Subcutaneous abdominal adipose tissue (tissue), 5 donors: ENCODE data around the gene PPIL4.

Source experiments
- H3K27ac ChIP-seq: one replicate; pipeline ENCODE4 v1.7.0; 2013; ENCODE audit warnings: low read depth, mild to moderate bottlenecking, inconsistent platforms, low read length, moderate library complexity
- H3K27me3 ChIP-seq, 5 donors: one replicate each; pipeline ENCODE4 v1.7.0; 2013; ENCODE audit warnings: low read length in 5 of 5, inconsistent platforms in 1 of 5; ENCODE audit not compliant: control insufficient read depth in 5 of 5, insufficient read depth in 4 of 5
- H3K36me3 ChIP-seq, 5 donors: one replicate each; pipeline ENCODE4 v1.7.0; 2013; ENCODE audit warnings: low read length in 5 of 5; ENCODE audit not compliant: control insufficient read depth in 5 of 5, insufficient read depth in 5 of 5
- H3K4me1 ChIP-seq, 5 donors: one replicate each; pipeline ENCODE4 v1.7.0; 2013; ENCODE audit warnings: low read length in 5 of 5, mild to moderate bottlenecking in 3 of 5, moderate library complexity in 1 of 5; ENCODE audit not compliant: control insufficient read depth in 5 of 5, insufficient read depth in 5 of 5
- H3K4me3 ChIP-seq, 5 donors: one replicate each; pipeline ENCODE4 v1.7.0; 2013; ENCODE audit warnings: low read length in 5 of 5, low read depth in 1 of 5
- H3K9ac ChIP-seq, 5 donors: one replicate each; pipeline ENCODE4 v1.7.0; 2013; ENCODE audit warnings: low read length in 5 of 5, mild to moderate bottlenecking in 4 of 5, moderate library complexity in 3 of 5
- H3K9me3 ChIP-seq, 5 donors: one replicate each; pipeline ENCODE4 v1.7.0; 2013; ENCODE audit warnings: low read length in 5 of 5; ENCODE audit not compliant: control insufficient read depth in 5 of 5
- donor health status: healthy.
- donor health status: healthy.
- donor health status: healthy.
- donor health status: healthy.
- donor health status: healthy.

PPIL4 gene, protein sequence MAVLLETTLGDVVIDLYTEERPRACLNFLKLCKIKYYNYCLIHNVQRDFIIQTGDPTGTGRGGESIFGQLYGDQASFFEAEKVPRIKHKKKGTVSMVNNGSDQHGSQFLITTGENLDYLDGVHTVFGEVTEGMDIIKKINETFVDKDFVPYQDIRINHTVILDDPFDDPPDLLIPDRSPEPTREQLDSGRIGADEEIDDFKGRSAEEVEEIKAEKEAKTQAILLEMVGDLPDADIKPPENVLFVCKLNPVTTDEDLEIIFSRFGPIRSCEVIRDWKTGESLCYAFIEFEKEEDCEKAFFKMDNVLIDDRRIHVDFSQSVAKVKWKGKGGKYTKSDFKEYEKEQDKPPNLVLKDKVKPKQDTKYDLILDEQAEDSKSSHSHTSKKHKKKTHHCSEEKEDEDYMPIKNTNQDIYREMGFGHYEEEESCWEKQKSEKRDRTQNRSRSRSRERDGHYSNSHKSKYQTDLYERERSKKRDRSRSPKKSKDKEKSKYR

DNA sequence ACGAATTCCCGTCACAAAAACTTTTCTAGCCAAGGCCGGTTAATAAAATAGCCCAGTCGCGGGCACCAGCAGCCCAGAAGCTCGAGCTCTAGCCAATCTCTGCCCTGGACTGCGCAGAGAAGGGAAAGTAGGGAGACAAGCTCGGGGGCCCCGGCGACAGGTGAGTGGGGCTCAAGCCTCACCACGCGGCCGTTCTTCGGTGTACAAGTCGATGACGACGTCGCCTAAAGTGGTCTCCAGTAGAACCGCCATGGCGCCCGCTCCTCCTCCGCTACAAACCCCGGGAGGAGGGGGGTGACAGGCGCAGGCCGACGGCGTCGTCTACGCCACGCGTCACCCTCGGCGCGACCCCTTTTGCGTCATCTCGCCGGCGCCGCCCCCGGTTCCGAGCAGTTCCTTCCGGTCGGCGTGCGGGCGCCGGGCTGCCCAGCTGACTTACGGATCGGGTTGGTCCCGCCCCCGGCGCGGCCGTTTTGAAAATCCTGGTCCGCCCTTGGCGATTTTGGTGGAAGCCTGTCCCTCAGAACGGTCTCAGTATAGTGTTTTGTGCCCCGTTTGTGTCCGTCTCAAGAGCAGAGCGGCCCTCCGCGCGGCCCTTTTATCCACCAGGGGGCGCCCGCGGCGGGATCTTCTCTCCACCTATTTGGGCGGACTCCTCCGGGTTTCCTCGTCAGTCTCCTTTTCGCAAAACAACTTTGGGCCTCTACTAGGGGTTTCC, at the start of gene PPIL4:
TSS of gene PPIL4 (minus strand) at position 290 of the 718 bp plus-strand sequence. CDS start at position 252, 38 bp downstream.
- H3K27me3 ChIP-seq: no peaks in the 10 kb centered on the region
- H3K4me3 ChIP-seq: peak within 1 kb of the TSS; percentile 78 to 100 (median 97)
- H3K4me1 ChIP-seq: peaks cover 0 to 24% (median 22%) of the 10 kb centered on the region in 5 donors
- peaks cover 0 to under 1% (median under 1%) of the 10 kb centered on the region in 5 donors for H3K36me3 ChIP-seq
- peak within 1 kb of the TSS; percentile 98 for H3K27ac ChIP-seq
- peak within 1 kb of the TSS; percentile 95 to 100 (median 97) for H3K9ac ChIP-seq
- H3K9me3 ChIP-seq: no peaks in the 10 kb centered on the region

DNA sequence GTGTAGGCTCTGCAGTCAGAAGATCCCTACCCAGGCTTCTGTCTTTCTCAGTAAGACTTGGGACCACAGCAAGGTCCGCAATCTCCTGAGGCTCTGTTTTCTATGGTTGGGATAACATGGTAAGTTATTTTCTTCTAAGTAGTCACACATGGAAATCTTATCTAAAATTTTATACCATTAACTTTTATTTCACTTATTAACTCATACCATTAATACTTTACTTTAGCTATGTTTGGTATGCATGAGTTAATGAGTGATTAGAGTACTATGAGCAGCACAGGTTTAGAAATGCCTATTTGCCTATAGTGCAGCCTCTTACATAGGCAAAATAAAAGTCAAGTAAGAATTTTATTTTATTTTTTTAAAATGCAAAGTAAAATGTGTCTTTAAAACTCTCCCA, 47.6 kb upstream of the PPIL4 start:
- Histone ChIP-seq H3K4me3 (no peak overlapping the region), H3K9me3 (no peaks in the 10 kb centered on the region), H3K27me3 (no peaks in the 10 kb centered on the region), H3K4me1 (no peaks in the 10 kb centered on the region), H3K36me3 (peaks cover 44 to 77% (median 55%) of the 10 kb centered on the region in 5 donors), H3K27ac (no peak overlapping the region), H3K9ac (no peak overlapping the region)

- no peaks in the 10 kb centered on the region for H3K4me1 ChIP-seq
- no peak overlapping the region for H3K27ac ChIP-seq
- no peaks in the 10 kb centered on the region for H3K9me3 ChIP-seq
- H3K4me3 ChIP-seq: no peak overlapping the region
- no peak overlapping the region for H3K9ac ChIP-seq
- H3K36me3 ChIP-seq: peaks cover 43 to 74% (median 53%) of the 10 kb centered on the region in 5 donors
- no peaks in the 10 kb centered on the region for H3K27me3 ChIP-seq
These were observed 47.1 kb upstream of the PPIL4 start for GRCh38 chr6:149592983-149593382.

GRCh38 chr6:149586149-149586548, 40.3 kb upstream of the PPIL4 start:
- peaks cover 18 to 58% (median 34%) of the 10 kb centered on the region in 5 donors for H3K36me3 ChIP-seq
- no peaks in the 10 kb centered on the region for H3K9me3 ChIP-seq
- no peak overlapping the region for H3K27ac ChIP-seq
- H3K4me1 ChIP-seq: no peaks in the 10 kb centered on the region
- no peaks in the 10 kb centered on the region for H3K27me3 ChIP-seq
- H3K9ac ChIP-seq: no peak overlapping the region
- H3K4me3 ChIP-seq: no peak overlapping the region

- H3K36me3 ChIP-seq: peaks cover 27 to 50% (median 42%) of the 10 kb centered on the region in 5 donors
- H3K27me3 ChIP-seq: no peaks in the 10 kb centered on the region
- H3K27ac ChIP-seq: no peak overlapping the region
- H3K4me3 ChIP-seq: no peak overlapping the region
- H3K4me1 ChIP-seq: no peaks in the 10 kb centered on the region
- no peak overlapping the region for H3K9ac ChIP-seq
- no peaks in the 10 kb centered on the region for H3K9me3 ChIP-seq
These were observed 35.5 kb upstream of the PPIL4 start for GRCh38 chr6:149581349-149581748.

DNA sequence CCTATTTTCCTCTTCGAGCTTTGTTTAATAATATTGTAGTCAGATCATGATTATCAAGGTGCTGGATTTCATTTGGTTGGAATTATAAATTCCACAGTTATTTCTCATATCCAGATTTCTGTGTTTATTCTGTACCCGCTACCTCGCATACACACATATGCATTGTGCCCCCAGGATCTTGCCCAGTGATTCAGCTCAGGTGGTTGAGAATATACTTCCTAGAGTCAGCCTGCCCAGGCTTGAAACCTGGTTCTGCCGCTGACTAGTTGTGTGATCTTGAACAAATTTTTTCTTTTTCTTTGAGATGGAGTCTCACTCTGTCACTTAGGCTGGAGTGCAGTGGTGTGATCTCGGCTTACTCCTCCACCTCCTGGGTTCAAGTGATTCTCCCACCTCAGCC, 35.0 kb upstream of the PPIL4 start:
- H3K27ac ChIP-seq: no peak overlapping the region
- no peak overlapping the region for H3K9ac ChIP-seq
- peaks cover 29 to 50% (median 42%) of the 10 kb centered on the region in 5 donors for H3K36me3 ChIP-seq
- no peaks in the 10 kb centered on the region for H3K27me3 ChIP-seq
- no peaks in the 10 kb centered on the region for H3K9me3 ChIP-seq
- H3K4me3 ChIP-seq: no peak overlapping the region
- no peaks in the 10 kb centered on the region for H3K4me1 ChIP-seq

DNA sequence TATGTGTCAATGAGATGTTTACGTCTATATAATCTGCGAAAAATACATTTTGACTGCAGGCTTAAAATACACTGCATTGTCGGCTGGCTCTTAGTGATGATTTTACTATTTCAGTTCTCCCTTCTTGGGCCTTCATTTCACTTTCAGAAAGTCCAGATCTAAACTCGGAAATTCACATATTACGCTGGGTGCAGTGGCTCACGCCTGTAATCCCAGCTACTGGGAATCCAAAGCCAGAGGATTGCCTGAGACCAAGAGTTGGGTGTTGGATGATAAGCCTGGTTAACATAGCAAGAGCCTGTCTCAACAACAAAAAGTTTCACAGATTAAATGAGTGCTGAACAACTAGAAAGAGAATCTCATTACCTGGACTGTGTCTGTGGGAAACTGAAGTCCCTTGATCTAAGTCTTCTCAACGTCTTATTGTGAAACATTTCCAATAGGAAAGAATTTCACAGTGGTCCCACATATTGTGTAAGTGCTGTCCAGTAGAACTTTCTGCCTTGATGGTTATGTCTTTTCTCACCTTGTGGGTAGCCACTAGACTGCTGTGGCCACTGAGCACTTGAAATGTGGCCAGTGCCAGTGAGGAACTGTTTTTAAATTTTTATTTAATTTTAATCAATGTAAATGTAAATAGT, 22.2 kb upstream of the PPIL4 start:
- H3K27me3 ChIP-seq: no peaks in the 10 kb centered on the region
- H3K36me3 ChIP-seq: no peaks in the 10 kb centered on the region
- H3K27ac ChIP-seq: no peak overlapping the region
- no peak overlapping the region for H3K4me3 ChIP-seq
- H3K9ac ChIP-seq: no peak overlapping the region
- peaks cover 0 to 15% (median 11%) of the 10 kb centered on the region in 5 donors for H3K4me1 ChIP-seq
- no peaks in the 10 kb centered on the region for H3K9me3 ChIP-seq

GRCh38 chr6:149567194-149567586, 21.3 kb upstream of the PPIL4 start:
- H3K27ac ChIP-seq: no peak overlapping the region
- H3K4me1 ChIP-seq: peaks cover 0 to 15% (median 11%) of the 10 kb centered on the region in 5 donors
- H3K9me3 ChIP-seq: no peaks in the 10 kb centered on the region
- peak overlapping the region; percentile 60 to 93 (median 92) for H3K4me3 ChIP-seq
- no peaks in the 10 kb centered on the region for H3K36me3 ChIP-seq
- no peaks in the 10 kb centered on the region for H3K27me3 ChIP-seq
- peak overlapping the region in 4 of 5 donors; percentile 85 to 93 (median 90) for H3K9ac ChIP-seq

DNA sequence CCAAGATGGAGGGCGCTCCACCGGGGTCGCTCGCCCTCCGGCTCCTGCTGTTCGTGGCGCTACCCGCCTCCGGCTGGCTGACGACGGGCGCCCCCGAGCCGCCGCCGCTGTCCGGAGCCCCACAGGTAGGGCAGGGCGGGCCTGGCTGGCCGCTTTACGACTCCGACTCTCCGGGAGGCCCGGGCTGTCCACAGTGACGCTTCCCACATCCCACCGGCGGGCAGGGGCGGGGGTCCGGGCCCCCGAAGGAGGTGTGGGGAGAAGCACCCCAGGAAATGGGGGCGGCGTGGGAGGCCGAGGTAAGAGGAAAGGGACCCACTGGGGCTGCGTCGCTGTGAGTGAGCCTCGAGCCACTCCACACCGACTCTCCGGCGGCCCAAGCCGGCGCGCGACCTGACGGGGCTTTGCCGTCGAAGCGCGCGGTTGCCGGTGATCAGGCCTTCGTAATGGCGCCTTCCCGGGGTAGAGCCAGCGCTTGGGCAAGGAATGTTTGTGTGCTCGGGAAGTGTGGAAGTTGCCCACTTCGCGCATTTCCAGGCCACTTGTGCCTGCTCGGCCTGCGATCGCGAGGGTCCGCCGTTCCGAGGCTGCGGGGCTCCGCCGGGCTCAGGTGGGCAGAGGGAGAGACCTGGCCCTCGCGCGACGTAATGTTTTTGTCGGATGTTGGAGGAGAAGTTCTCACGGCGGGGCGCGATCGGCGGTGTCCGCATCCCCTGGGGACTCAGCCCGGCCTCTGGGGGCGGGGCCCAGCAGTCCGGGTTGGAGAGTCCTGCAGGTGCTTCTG, 20.8 kb upstream of the PPIL4 start:
- Histone ChIP-seq H3K4me3 (peak overlapping the region; percentile 63 to 93 (median 92)), H3K9me3 (no peaks in the 10 kb centered on the region), H3K9ac (peak overlapping the region in 4 of 5 donors; percentile 85 to 93 (median 90)), H3K27me3 (no peaks in the 10 kb centered on the region), H3K36me3 (no peaks in the 10 kb centered on the region), H3K27ac (peak overlapping the region; percentile 65), H3K4me1 (peaks cover 0 to 15% (median 11%) of the 10 kb centered on the region in 5 donors)
